ENCODE measurements around the gene BOLA3.
A peak's percentile ranks its signal among the peaks of the same experiment; 100 is the strongest.

BOLA3 gene

GRCh38 chr2:74119912-74120825 lies 27.5 kb downstream of the BOLA3 start:
- peak; percentile 87 for DNase-seq (ENCODE audit: low spot score)
- peak; percentile 75 for TF ChIP-seq CTCF (conservative IDR thresholded peaks at IDR 0.05; ENCODE audit: low read depth)
- CTCF ChIA-PET = interaction anchor here (0.5 to 1.3 kb wide), 10 partner anchors 10 to 715 kb away, joined by 3 to 7 read pairs (median 3); partner anchors contain the start of gene STAMBP
- peak overlapping the region; percentile 86 for H3K27ac ChIP-seq
- POLR2A ChIA-PET (ENCODE audit: low non-redundant PET) = interaction anchor here (0.5 kb wide), 1 partner anchor 135 kb away, joined by 3 read pairs; no protein-coding TSS in a partner anchor

GRCh38 chr2:74119339-74119738 lies 28.4 kb downstream of the BOLA3 start:
- ChIA-PET CTCF (no interaction called here), POLR2A (ENCODE audit: low non-redundant PET) (no interaction called here)
- DNase-seq (ENCODE audit: low spot score) = no peak
- H3K27ac ChIP-seq = no peak overlapping the region
- TF ChIP-seq CTCF (conservative IDR thresholded peaks at IDR 0.05; ENCODE audit: low read depth) = no peak

- H3K27ac ChIP-seq = no peak overlapping the region
- CTCF ChIA-PET = interaction anchor here (0.5 kb wide), 1 partner anchor 728 kb away, joined by 5 read pairs; no protein-coding TSS in a partner anchor
- POLR2A ChIA-PET (ENCODE audit: low non-redundant PET) = no interaction called here
- TF ChIP-seq CTCF (conservative IDR thresholded peaks at IDR 0.05; ENCODE audit: low read depth) = no peak
- no peak for DNase-seq (ENCODE audit: low spot score)
Measured at GRCh38 chr2:74111380-74111779, 36.3 kb downstream of the BOLA3 start.

- H3K27ac ChIP-seq = no peak overlapping the region
- TF ChIP-seq CTCF (conservative IDR thresholded peaks at IDR 0.05; ENCODE audit: low read depth) = no peak
- CTCF ChIA-PET = no interaction called here
- POLR2A ChIA-PET (ENCODE audit: low non-redundant PET) = no interaction called here
- no peak for DNase-seq (ENCODE audit: low spot score)
Measured at GRCh38 chr2:74110537-74110936, 37.2 kb downstream of the BOLA3 start.

GRCh38 chr2:74109551-74109950 lies 38.2 kb downstream of the BOLA3 start:
- POLR2A ChIA-PET (ENCODE audit: low non-redundant PET) = no interaction called here
- no peak overlapping the region for H3K27ac ChIP-seq
- no peak for TF ChIP-seq CTCF (conservative IDR thresholded peaks at IDR 0.05; ENCODE audit: low read depth)
- CTCF ChIA-PET = interaction anchor here (0.9 kb wide), 1 partner anchor 10 kb away, joined by 3 read pairs; no protein-coding TSS in a partner anchor
- DNase-seq (ENCODE audit: low spot score) = no peak

GRCh38 chr2:74107071-74107470 lies 40.6 kb downstream of the BOLA3 start:
- TF ChIP-seq CTCF (conservative IDR thresholded peaks at IDR 0.05; ENCODE audit: low read depth) = no peak
- no peak for DNase-seq (ENCODE audit: low spot score)
- ChIA-PET CTCF (interaction anchor here (0.8 kb wide), 1 partner anchor 163 kb away, joined by 4 read pairs; no protein-coding TSS in a partner anchor), POLR2A (ENCODE audit: low non-redundant PET) (no interaction called here)
- H3K27ac ChIP-seq = no peak overlapping the region

Measured in RWPE1 (cell line).